A673 (cell line): Measurements from ENCODE around the gene ERMAP.

Experiments used
- CTCF ChIP-seq: fragments of 300-800, 200-600 bp; sonication (generic); conservative IDR thresholded peaks from 2 replicates; pipeline ENCODE4 v1.5.1; 2017; ENCODE audit warnings: low read depth, mild to moderate bottlenecking, antibody characterized with exemption, low read length, moderate library complexity, mixed read lengths
- EZH2 ChIP-seq: fragments of 200-600 bp; sonication (generic); IDR thresholded peaks from 2 replicates; pipeline ENCODE4 v1.6.1; 2017; ENCODE audit warnings: borderline replicate concordance, low read depth, mild to moderate bottlenecking, mixed read lengths, antibody characterized with exemption, low read length; ENCODE audit not compliant: poor library complexity, severe bottlenecking

DNA sequence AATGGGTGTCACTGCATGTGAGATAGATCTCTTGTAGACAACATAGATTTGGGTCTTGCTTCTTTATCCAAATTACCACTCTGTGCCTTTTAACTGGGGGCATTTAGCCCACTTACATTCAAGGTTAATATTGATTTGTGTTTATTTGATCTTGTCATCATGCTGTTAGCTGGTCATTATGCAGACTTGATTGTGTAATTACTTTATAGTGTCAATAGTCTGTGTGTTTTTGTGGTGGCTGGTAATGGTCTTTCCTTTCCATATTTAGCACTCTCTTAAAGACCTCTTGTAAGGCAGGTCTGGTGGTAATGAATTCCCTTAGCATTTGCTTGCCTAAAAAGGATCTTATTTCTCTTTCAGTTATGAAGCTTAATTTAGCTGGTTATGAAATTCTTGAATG lies 59.1 kb downstream of the ERMAP start:
- TF ChIP-seq CTCF: no peak
- TF ChIP-seq EZH2: no peak
